DND-41 (cell line): ENCODE measurements around the gene ARRB1.

Experiments
- ATAC-seq: fragments of 200-7000 bp; cut with Tn5 transposase; 3 replicates; pipeline ENCODE4 v1.9.1; 2021; ENCODE audit warnings: low read depth; ENCODE audit not compliant: insufficient read depth
- DNase-seq: peaks from one replicate; pipeline ENCODE4 v3.0.0-alpha.2; 2020
- H2AFZ ChIP-seq: 2 replicates; pipeline ENCODE4 v1.6.0; 2012; ENCODE audit warnings: low read depth, low read length
- H3K27ac ChIP-seq: 2 replicates; pipeline ENCODE4 v1.5.1; 2012; ENCODE audit warnings: low read length, inconsistent platforms
- H3K27me3 ChIP-seq: fragments of 200-600 bp; sonication (generic); 2 replicates; pipeline ENCODE4 v1.6.0; 2012; ENCODE audit warnings: low read length, mild to moderate bottlenecking, inconsistent platforms; ENCODE audit not compliant: insufficient read depth, poor library complexity
- H3K36me3 ChIP-seq: 2 replicates; pipeline ENCODE4 v1.5.1; 2012; ENCODE audit warnings: low read length, inconsistent platforms; ENCODE audit not compliant: insufficient read depth
- H3K4me1 ChIP-seq: 2 replicates; pipeline ENCODE4 v1.5.1; 2012; ENCODE audit warnings: mild to moderate bottlenecking, low read length; ENCODE audit not compliant: insufficient read depth
- H3K4me2 ChIP-seq: 2 replicates; pipeline ENCODE4 v1.6.0; 2012; ENCODE audit warnings: mild to moderate bottlenecking, moderate library complexity, low read length, inconsistent platforms; ENCODE audit not compliant: insufficient read depth
- H3K4me3 ChIP-seq, 2 experiments: fragments of 200-600 bp in 1 of 2; shearing (Covaris generic) in 1 of 2; 2 replicates each; pipeline ENCODE4 v1.5.1; 2012 to 2016; ENCODE audit warnings: inconsistent platforms in 2 of 2, low read length in 2 of 2, mild to moderate bottlenecking in 2 of 2, low read depth in 1 of 2, moderate library complexity in 1 of 2
- H3K79me2 ChIP-seq: 2 replicates; pipeline ENCODE4 v1.6.0; 2012; ENCODE audit warnings: low read length, inconsistent platforms; ENCODE audit not compliant: insufficient read depth
- H3K9ac ChIP-seq: 2 replicates; pipeline ENCODE4 v1.6.0; 2012; ENCODE audit warnings: low read depth, mild to moderate bottlenecking, inconsistent platforms, low read length, moderate library complexity
- H3K9me3 ChIP-seq: 2 replicates; pipeline ENCODE4 v1.5.1; 2012; ENCODE audit warnings: low read length, moderate library complexity, mild to moderate bottlenecking, inconsistent platforms; ENCODE audit not compliant: insufficient read depth, severe bottlenecking
- H4K20me1 ChIP-seq: 2 replicates; pipeline ENCODE4 v1.6.0; 2012; ENCODE audit warnings: low read length; ENCODE audit not compliant: insufficient read depth
- CTCF ChIP-seq: IDR thresholded peaks from 2 replicates; pipeline ENCODE4 v1.5.1; 2012; ENCODE audit warnings: borderline replicate concordance, low read length, moderate library complexity, mild to moderate bottlenecking; ENCODE audit not compliant: poor library complexity, severe bottlenecking; ENCODE audit errors: extremely low read depth
- EZH2 ChIP-seq: IDR thresholded peaks from 3 replicates; pipeline ENCODE4 v1.6.1; 2012; ENCODE audit warnings: borderline replicate concordance, low read depth, mild to moderate bottlenecking, moderate library complexity, low read length, inconsistent platforms; ENCODE audit not compliant: severe bottlenecking

The ARRB1 gene

GRCh38 chr11:75356613-75357012 is 5.2 kb upstream of the ARRB1 start:
- Histone ChIP-seq H3K36me3 (no peaks in the 10 kb centered on the region; the same call in 1 of the 2 replicates), H2AFZ (no peak overlapping the region), H3K27ac (no peak overlapping the region), H3K4me3 (no peak overlapping the region), H3K79me2 (peaks cover 3% of the 10 kb centered on the region; the same call in 1 of the 2 replicates), H3K4me1 (peaks cover 14% of the 10 kb centered on the region), H3K27me3 (no peaks in the 10 kb centered on the region), H3K9ac (no peak overlapping the region), H4K20me1 (no peaks in the 10 kb centered on the region), H3K9me3 (no peaks in the 10 kb centered on the region), H3K4me2 (no peak overlapping the region)
- TF ChIP-seq EZH2: no peak
- TF ChIP-seq CTCF: no peak
- ATAC-seq (no peak), DNase-seq (no peak)

GRCh38 chr11:75355051-75355450 is 3.6 kb upstream of the ARRB1 start:
- Histone ChIP-seq H3K9me3 (no peaks in the 10 kb centered on the region), H3K4me3 (no peak overlapping the region), H3K4me2 (no peak overlapping the region), H3K9ac (no peak overlapping the region), H2AFZ (no peak overlapping the region), H3K36me3 (no peaks in the 10 kb centered on the region; the same call in 1 of the 2 replicates), H3K4me1 (peaks cover 28% of the 10 kb centered on the region), H3K79me2 (peaks cover 15% of the 10 kb centered on the region), H3K27me3 (no peaks in the 10 kb centered on the region), H4K20me1 (no peaks in the 10 kb centered on the region), H3K27ac (no peak overlapping the region)
- no peak for ATAC-seq
- TF ChIP-seq CTCF: no peak
- TF ChIP-seq EZH2: no peak
- DNase-seq: no peak

GRCh38 chr11:75352588-75353206 is 1.2 kb upstream of the ARRB1 start:
- peak overlapping the region; percentile 73 for H3K9ac ChIP-seq
- peak overlapping the region; percentile 96 for H2AFZ ChIP-seq
- H4K20me1 ChIP-seq: no peaks in the 10 kb centered on the region
- ATAC-seq: no peak
- peak overlapping the region; percentile 76 for H3K27ac ChIP-seq
- H3K79me2 ChIP-seq: peaks cover 29% of the 10 kb centered on the region
- no peak for DNase-seq
- TF ChIP-seq CTCF (no peak), EZH2 (no peak)
- no peaks in the 10 kb centered on the region; the same call in 1 of the 2 replicates for H3K36me3 ChIP-seq
- H3K9me3 ChIP-seq: no peaks in the 10 kb centered on the region
- H3K4me3 ChIP-seq: peak overlapping the region; percentile 31 to 75; a peak in 3 of 4 replicates
- H3K4me1 ChIP-seq: peaks cover 46% of the 10 kb centered on the region
- H3K27me3 ChIP-seq: no peaks in the 10 kb centered on the region
- H3K4me2 ChIP-seq: peak overlapping the region; percentile 85
